CD14-positive monocyte (primary cell): ENCODE results near the gene KCNK1. TPM values are rescaled to one million over a fixed set of nuclear protein-coding genes. Genes with fewer than 3 reads are reported as not detected.

Experiments
- DNase-seq, 3 donors: peaks; one replicate each; pipeline ENCODE4 v3.0.0-alpha.2; 2011 to 2022
- H2AFZ ChIP-seq: 2 replicates; pipeline ENCODE4 v1.6.0; 2012; ENCODE audit warnings: mild to moderate bottlenecking, low read depth, low read length, inconsistent platforms; ENCODE audit not compliant: insufficient read depth, poor library complexity, severe bottlenecking
- H3K27ac ChIP-seq, 2 donors: 1 replicate in 1 of 2; 2 replicates in 1 of 2; pipeline ENCODE4 v1.5.1; 2012 to 2013; ENCODE audit warnings: low read length in 2 of 2, control low read depth in 1 of 2, inconsistent platforms in 1 of 2, low read depth in 1 of 2, mild to moderate bottlenecking in 1 of 2
- H3K27me3 ChIP-seq, 2 donors: one replicate each; pipeline versions ENCODE4 v1.6.0 to v1.6.1; 2011 to 2013; ENCODE audit warnings: low read length in 2 of 2; ENCODE audit not compliant: control insufficient read depth in 2 of 2, insufficient read depth in 2 of 2
- H3K36me3 ChIP-seq, 2 donors: replicated peaks in 1 of 2; 1 replicate in 1 of 2; 2 replicates in 1 of 2; pipeline versions ENCODE4 v1.5.1 to v1.6.1; 2012 to 2013; ENCODE audit warnings: low read length in 2 of 2, control low read depth in 1 of 2, inconsistent platforms in 1 of 2, mild to moderate bottlenecking in 1 of 2; ENCODE audit not compliant: insufficient read depth in 2 of 2, control insufficient read depth in 1 of 2
- H3K4me1 ChIP-seq, 2 donors: 1 replicate in 1 of 2; 2 replicates in 1 of 2; pipeline versions ENCODE4 v1.5.1 to v1.6.1; 2012 to 2013; ENCODE audit warnings: low read length in 2 of 2, control low read depth in 1 of 2, inconsistent platforms in 1 of 2, mild to moderate bottlenecking in 1 of 2, moderate library complexity in 1 of 2; ENCODE audit not compliant: insufficient read depth in 2 of 2, control insufficient read depth in 1 of 2
- H3K4me2 ChIP-seq: replicated peaks from 2 replicates; pipeline ENCODE3; 2012; ENCODE audit warnings: low read length, moderate library complexity, mild to moderate bottlenecking; ENCODE audit not compliant: poor library complexity, severe bottlenecking; ENCODE audit errors: extremely low read depth
- H3K4me3 ChIP-seq, 3 experiments: fragments of 200-600 bp in 1 of 3; sonication (generic) in 1 of 3; replicated peaks in 1 of 3; 1 replicate in 2 of 3; 2 replicates in 1 of 3; pipeline ENCODE4 v1.5.1; 2011 to 2013; ENCODE audit warnings: low read length in 3 of 3, mild to moderate bottlenecking in 3 of 3, control low read depth in 2 of 3, low read depth in 2 of 3, inconsistent platforms in 1 of 3, moderate library complexity in 1 of 3
- H3K79me2 ChIP-seq: 2 replicates; pipeline ENCODE4 v1.6.0; 2012; ENCODE audit warnings: mild to moderate bottlenecking, control low read depth, inconsistent platforms, low read length, moderate library complexity; ENCODE audit not compliant: insufficient read depth
- H3K9ac ChIP-seq: 2 replicates; pipeline ENCODE4 v1.6.0; 2017; ENCODE audit warnings: low read length, mild to moderate bottlenecking; ENCODE audit not compliant: insufficient read depth, poor library complexity, severe bottlenecking
- H3K9me3 ChIP-seq, 2 donors: replicated peaks in 1 of 2; 1 replicate in 1 of 2; 2 replicates in 1 of 2; pipeline versions ENCODE4 v1.5.1 to v1.6.1; 2012 to 2013; ENCODE audit warnings: low read length in 2 of 2, control low read depth in 1 of 2; ENCODE audit not compliant: control insufficient read depth in 1 of 2, insufficient read depth in 1 of 2
- H4K20me1 ChIP-seq: 2 replicates; pipeline ENCODE4 v1.6.0; 2012; ENCODE audit warnings: mild to moderate bottlenecking, low read length, control low read depth, moderate library complexity; ENCODE audit not compliant: insufficient read depth
- H3K27ac Mint-ChIP-seq, 7 donors: one replicate each; pipeline ENCODE4 v1.8.0; 2020; ENCODE audit warnings: mild to moderate bottlenecking in 7 of 7, mixed read lengths in 7 of 7, moderate library complexity in 6 of 7, inconsistent platforms in 2 of 7
- H3K27me3 Mint-ChIP-seq, 3 donors: one replicate each; pipeline ENCODE4 v1.8.0; 2021 to 2022; ENCODE audit warnings: low read depth in 3 of 3, mild to moderate bottlenecking in 3 of 3, mixed read lengths in 3 of 3, moderate library complexity in 3 of 3, inconsistent platforms in 1 of 3
- H3K36me3 Mint-ChIP-seq, 2 donors: one replicate each; pipeline ENCODE4 v1.8.0; 2020; ENCODE audit warnings: mixed read lengths in 2 of 2, inconsistent platforms in 1 of 2, mild to moderate bottlenecking in 1 of 2
- H3K4me1 Mint-ChIP-seq: one replicate; pipeline ENCODE4 v1.8.0; 2020; ENCODE audit warnings: mild to moderate bottlenecking, mixed read lengths
- H3K4me3 Mint-ChIP-seq, 2 donors: one replicate each; pipeline ENCODE4 v1.8.0; 2020; ENCODE audit warnings: mild to moderate bottlenecking in 2 of 2, mixed read lengths in 2 of 2, moderate library complexity in 1 of 2
- H3K9me3 Mint-ChIP-seq, 7 donors: one replicate each; pipeline ENCODE4 v1.8.0; 2020 to 2022; ENCODE audit warnings: mixed read lengths in 7 of 7, mild to moderate bottlenecking in 6 of 7, moderate library complexity in 6 of 7, inconsistent platforms in 2 of 7
- CTCF ChIP-seq: fragments of 200-600 bp; IDR thresholded peaks from one replicate; pipeline ENCODE4 v1.8.0; 2022; ENCODE audit warnings: antibody characterized with exemption, mild to moderate bottlenecking
- WGBS: methylation state at CpG from one replicate; pipeline ENCODE4 v1.1.5; 2013; ENCODE audit warnings: missing lambda C conversion rate; ENCODE audit not compliant: insufficient coverage; 5-methylcytosine and 5-hydroxymethylcytosine counted together
- intact Hi-C, 2 donors: fragments of 100-400 bp; cut with micrococcal nuclease; formaldehyde crosslinking; loops; one replicate each; pipeline versions ENCODE4 v1.15.0 to v1.15.1; 2023
- polyA minus RNA-seq: library from RNA; depleted of rRNA, polyadenylated mRNA; stranded (reverse); fragments of >200 nt; gene quantifications from 2 replicates; pipeline ENCODE4 v1.2.3, GENCODE V29; 2012
- polyA plus RNA-seq, 3 donors: library from polyadenylated mRNA; depleted of rRNA in 1 of 3; unstranded in 2 of 3; stranded (reverse) in 1 of 3; fragments of 300-500 nt in 2 of 3; fragments of >200 nt in 1 of 3; fragmentation: Illumina TruSeq in 2 of 3; gene quantifications; 1 replicate in 2 of 3; 2 replicates in 1 of 3; pipeline ENCODE4 v1.2.3, GENCODE V29; 2012 to 2021
- total RNA-seq, 12 experiments: library from RNA in 1 of 12; stranded (reverse) in 1 of 12; fragments of 120-200 nt in 1 of 12; gene quantifications; one replicate each; pipeline ENCODE4 v1.2.4 and lab custom pipeline; 2013 to 2026; ENCODE audit warnings: mixed read lengths in 6 of 12, inconsistent platforms in 1 of 12

KCNK1 gene
- not detected for total RNA-seq (2013)
- polyA plus RNA-seq (not detected), polyA minus RNA-seq (0.14 TPM in 1 of 2 replicates, not detected in the other), total RNA-seq (lab: John Stamatoyannopoulos, UW) (0 to 3.6 (median 0.08) reads per million in 11 experiments)

- peaks cover 6 to 21% of the 10 kb centered on the region in 2 donors for H3K9me3 ChIP-seq
- no peak for TF ChIP-seq CTCF
- H3K27me3 ChIP-seq, result peaks cover 28 to 55% of the 10 kb centered on the region in 2 donors
- H4K20me1 ChIP-seq, result no peaks in the 10 kb centered on the region
- H3K9ac ChIP-seq, result no peak within 1 kb of the TSS
- Mint-ChIP-seq H3K36me3 (peaks cover 0 to 3% of the 10 kb centered on the region in 2 donors), H3K9me3 (peaks cover 0 to 19% (median 9%) of the 10 kb centered on the region in 7 donors), H3K27ac (no peak within 1 kb of the TSS), H3K4me1 (no peaks in the 10 kb centered on the region), H3K4me3 (peak within 1 kb of the TSS; percentile 49 to 80), H3K27me3 (peaks cover 41 to 64% (median 60%) of the 10 kb centered on the region in 3 donors)
- 2% methylated on average over 46 of the region's 70 CpGs for WGBS
- DNase-seq, result no peak
- H3K36me3 ChIP-seq, result no peaks in the 10 kb centered on the region
- no peak within 1 kb of the TSS for H3K4me2 ChIP-seq
- no peaks in the 10 kb centered on the region for H3K4me1 ChIP-seq
- intact Hi-C loops, result no loop called here
- no peak within 1 kb of the TSS for H3K27ac ChIP-seq
- H3K4me3 ChIP-seq, result no peak within 1 kb of the TSS
- no peak within 1 kb of the TSS for H2AFZ ChIP-seq
- H3K79me2 ChIP-seq, result no peaks in the 10 kb centered on the region
Measured at GRCh38 chr1:233613252-233614172, at the start of gene KCNK1. Gene KCNK1, plus strand, starts transcription at chr1:233614106. Its CDS starts 66 bp downstream, at chr1:233614172.

GRCh38 chr1:233565313-233565712 lies 48.6 kb upstream of the KCNK1 start:
- H3K79me2 ChIP-seq, result no peaks in the 10 kb centered on the region
- Mint-ChIP-seq H3K9me3 (peaks cover 9 to 26% (median 11%) of the 10 kb centered on the region in 7 donors), H3K36me3 (no peaks in the 10 kb centered on the region), H3K27ac (no peak overlapping the region), H3K27me3 (peaks cover 0 to 3% (median 0%) of the 10 kb centered on the region in 3 donors), H3K4me1 (no peaks in the 10 kb centered on the region), H3K4me3 (no peak overlapping the region)
- no peak overlapping the region for H3K4me2 ChIP-seq
- no peak for TF ChIP-seq CTCF
- peaks cover 11 to 13% of the 10 kb centered on the region in 2 donors for H3K9me3 ChIP-seq
- H3K36me3 ChIP-seq, result no peaks in the 10 kb centered on the region
- H3K4me3 ChIP-seq, result no peak overlapping the region
- no peak overlapping the region for H3K27ac ChIP-seq
- no peaks in the 10 kb centered on the region for H3K4me1 ChIP-seq
- DNase-seq, result no peak
- H4K20me1 ChIP-seq, result no peaks in the 10 kb centered on the region
- H3K9ac ChIP-seq, result no peak overlapping the region
- intact Hi-C loops, result no loop called here
- no peaks in the 10 kb centered on the region for H3K27me3 ChIP-seq
- H2AFZ ChIP-seq, result no peak overlapping the region
- WGBS, result no CpG with 5 or more reads among the region's 2 CpGs
